ENCODE data around the gene OGFOD2. TPM values are rescaled to one million over a fixed set of nuclear protein-coding genes. Genes with fewer than 3 reads are reported as not detected.

Gene OGFOD2
- total and polyA plus RNA-seq, 4 donors, result 8.0 to 18.6 (median 12.3) TPM

DNA sequence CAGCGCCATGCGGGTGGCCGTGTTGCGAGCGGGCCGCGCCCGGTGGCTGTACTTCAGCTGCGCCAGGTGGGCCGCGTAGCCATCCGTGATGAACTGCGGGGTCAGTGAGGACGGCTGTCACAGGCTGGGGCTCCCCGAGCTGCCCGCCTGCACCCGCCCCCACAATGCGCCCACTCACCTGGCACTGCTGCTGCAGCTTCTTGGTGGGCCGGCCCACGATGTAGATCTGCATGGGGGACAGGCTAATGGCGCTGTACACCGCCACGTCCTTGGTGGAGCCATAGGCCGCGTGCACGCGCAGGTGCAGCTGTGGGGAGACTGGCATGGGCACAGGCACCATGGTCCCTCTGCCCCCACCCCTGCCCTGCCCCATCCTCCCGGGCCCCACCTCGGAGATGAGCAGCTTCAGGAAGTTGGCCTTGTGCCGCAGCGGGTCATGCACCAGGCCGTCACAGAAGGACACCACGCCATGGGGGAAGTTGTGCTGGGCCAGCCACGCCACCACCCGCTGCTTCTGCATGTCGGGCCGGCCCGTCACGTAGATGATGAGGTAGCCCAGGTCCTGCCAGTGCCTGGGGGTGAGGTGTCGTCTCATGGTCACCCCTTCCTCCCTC lies 11.3 kb downstream of the OGFOD2 start:
- no peak for DNase-seq (ENCODE audit: low spot score)
- Histone ChIP-seq H3K36me3 (ENCODE audit: control insufficient read depth in 4 of 4, insufficient read depth in 3 of 4, low read depth in 1 of 4, low read length in 3 of 4) (peaks cover 11 to 47% (median 21%) of the 10 kb centered on the region in 4 donors), H3K9ac (ENCODE audit: low read depth in 1 of 2, low read length in 2 of 2) (no peak overlapping the region), H3K9me3 (ENCODE audit: control insufficient read depth in 4 of 4, low read length in 3 of 4) (no peaks in the 10 kb centered on the region), H3K27ac (ENCODE audit: low read depth in 1 of 2, low read length in 2 of 2) (no peak overlapping the region), H3K27me3 (ENCODE audit: control insufficient read depth in 4 of 4, insufficient read depth in 4 of 4, low read length in 3 of 4) (no peaks in the 10 kb centered on the region), H3K4me3 (ENCODE audit: low read depth in 1 of 3, low read length in 3 of 3) (no peak overlapping the region), H3K4me1 (ENCODE audit: control insufficient read depth in 4 of 4, insufficient read depth in 4 of 4, low read length in 3 of 4) (peaks cover 8 to 59% (median 42%) of the 10 kb centered on the region in 4 donors)
- 98% methylated on average over 40 of the region's 40 CpGs for WGBS
- TF ChIP-seq FOXA2 (IDR thresholded peaks at IDR 0.05) (no peak), ZBTB33 (IDR thresholded peaks at IDR 0.05) (no peak), EGR1 (IDR thresholded peaks at IDR 0.05; ENCODE audit: low read depth in 2 of 2) (no peak), RXRA (IDR thresholded peaks at IDR 0.05) (no peak), GABPA (IDR thresholded peaks at IDR 0.05 in 1 of 2, conservative IDR thresholded peaks at IDR 0.05 in 1 of 2) (no peak), JUND (IDR thresholded peaks at IDR 0.05) (no peak), RAD21 (IDR thresholded peaks at IDR 0.05) (no peak), ATF3 (IDR thresholded peaks at IDR 0.05) (no peak), HNF4G (IDR thresholded peaks at IDR 0.05) (no peak), HNF4A (conservative IDR thresholded peaks at IDR 0.05) (no peak), SP1 (IDR thresholded peaks at IDR 0.05) (no peak), TAF1 (conservative IDR thresholded peaks at IDR 0.05) (no peak), YY1 (IDR thresholded peaks at IDR 0.05) (no peak), FOXA1 (IDR thresholded peaks at IDR 0.05) (no peak), CTCF (IDR thresholded peaks at IDR 0.05; ENCODE audit: low read depth, low read length, missing input control) (no peak), NR2F2 (IDR thresholded peaks at IDR 0.05) (no peak)
- TF ChIP-seq, protein P1, sequence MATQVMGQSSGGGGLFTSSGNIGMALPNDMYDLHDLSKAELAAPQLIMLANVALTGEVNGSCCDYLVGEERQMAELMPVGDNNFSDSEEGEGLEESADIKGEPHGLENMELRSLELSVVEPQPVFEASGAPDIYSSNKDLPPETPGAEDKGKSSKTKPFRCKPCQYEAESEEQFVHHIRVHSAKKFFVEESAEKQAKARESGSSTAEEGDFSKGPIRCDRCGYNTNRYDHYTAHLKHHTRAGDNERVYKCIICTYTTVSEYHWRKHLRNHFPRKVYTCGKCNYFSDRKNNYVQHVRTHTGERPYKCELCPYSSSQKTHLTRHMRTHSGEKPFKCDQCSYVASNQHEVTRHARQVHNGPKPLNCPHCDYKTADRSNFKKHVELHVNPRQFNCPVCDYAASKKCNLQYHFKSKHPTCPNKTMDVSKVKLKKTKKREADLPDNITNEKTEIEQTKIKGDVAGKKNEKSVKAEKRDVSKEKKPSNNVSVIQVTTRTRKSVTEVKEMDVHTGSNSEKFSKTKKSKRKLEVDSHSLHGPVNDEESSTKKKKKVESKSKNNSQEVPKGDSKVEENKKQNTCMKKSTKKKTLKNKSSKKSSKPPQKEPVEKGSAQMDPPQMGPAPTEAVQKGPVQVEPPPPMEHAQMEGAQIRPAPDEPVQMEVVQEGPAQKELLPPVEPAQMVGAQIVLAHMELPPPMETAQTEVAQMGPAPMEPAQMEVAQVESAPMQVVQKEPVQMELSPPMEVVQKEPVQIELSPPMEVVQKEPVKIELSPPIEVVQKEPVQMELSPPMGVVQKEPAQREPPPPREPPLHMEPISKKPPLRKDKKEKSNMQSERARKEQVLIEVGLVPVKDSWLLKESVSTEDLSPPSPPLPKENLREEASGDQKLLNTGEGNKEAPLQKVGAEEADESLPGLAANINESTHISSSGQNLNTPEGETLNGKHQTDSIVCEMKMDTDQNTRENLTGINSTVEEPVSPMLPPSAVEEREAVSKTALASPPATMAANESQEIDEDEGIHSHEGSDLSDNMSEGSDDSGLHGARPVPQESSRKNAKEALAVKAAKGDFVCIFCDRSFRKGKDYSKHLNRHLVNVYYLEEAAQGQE (IDR thresholded peaks at IDR 0.05), result no peak
- TF ChIP-seq, protein P2, sequence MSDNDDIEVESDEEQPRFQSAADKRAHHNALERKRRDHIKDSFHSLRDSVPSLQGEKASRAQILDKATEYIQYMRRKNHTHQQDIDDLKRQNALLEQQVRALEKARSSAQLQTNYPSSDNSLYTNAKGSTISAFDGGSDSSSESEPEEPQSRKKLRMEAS (IDR thresholded peaks at IDR 0.05), result no peak

Measured in liver (tissue), 9 donors.